Chondrocyte (in vitro differentiated cells): ENCODE measurements around the gene WSB1. TPM values are rescaled to one million over a fixed set of nuclear protein-coding genes. Genes with fewer than 3 reads are reported as not detected.

Source experiments
- DNase-seq: peaks from one replicate; pipeline ENCODE4 v3.0.0; 2021; ENCODE audit warnings: mixed read lengths, low spot score
- H3K27ac Mint-ChIP-seq: one replicate; pipeline ENCODE4 v1.8.0; 2021; ENCODE audit warnings: mild to moderate bottlenecking, moderate library complexity, mixed read lengths; ENCODE audit not compliant: unreplicated experiment
- H3K27me3 Mint-ChIP-seq: 2 replicates; pipeline ENCODE4 v1.8.0; 2021; ENCODE audit warnings: low read depth, mixed read lengths
- H3K36me3 Mint-ChIP-seq: 2 replicates; pipeline ENCODE4 v1.8.0; 2021; ENCODE audit warnings: low read depth, mixed read lengths
- H3K4me1 Mint-ChIP-seq: 2 replicates; pipeline ENCODE4 v1.8.0; 2021; ENCODE audit warnings: low read depth, mild to moderate bottlenecking, mixed read lengths
- H3K4me3 Mint-ChIP-seq: one replicate; pipeline ENCODE4 v1.8.0; 2021; ENCODE audit warnings: mild to moderate bottlenecking, moderate library complexity, mixed read lengths; ENCODE audit not compliant: unreplicated experiment
- H3K9me3 Mint-ChIP-seq: 2 replicates; pipeline ENCODE4 v1.8.0; 2021; ENCODE audit warnings: low read depth, mixed read lengths
- CTCF ChIP-seq: fragments of 200-600 bp; sonication (generic); IDR thresholded peaks from 2 replicates; pipeline ENCODE4 v1.5.0; 2021; ENCODE audit warnings: antibody characterized with exemption, mild to moderate bottlenecking, moderate library complexity
- total RNA-seq: library from RNA; stranded (reverse); gene quantifications from 3 replicates; pipeline ENCODE4 v1.2.1, GENCODE V29; 2021

WSB1 gene
- total RNA-seq, 1 donor from 2014 or later: 218 TPM

GRCh38 chr17:27318228-27318627 lies 24.3 kb downstream of the WSB1 start:
- H3K4me3 Mint-ChIP-seq: no peak overlapping the region
- H3K36me3 Mint-ChIP-seq: peaks cover 19% of the 10 kb centered on the region
- H3K4me1 Mint-ChIP-seq: peaks cover 32% of the 10 kb centered on the region
- H3K9me3 Mint-ChIP-seq: no peaks in the 10 kb centered on the region
- no peak overlapping the region for H3K27ac Mint-ChIP-seq
- no peak for DNase-seq
- no peak for TF ChIP-seq CTCF
- no peaks in the 10 kb centered on the region for H3K27me3 Mint-ChIP-seq

- no peak for DNase-seq
- H3K27me3 Mint-ChIP-seq: no peaks in the 10 kb centered on the region
- peaks cover 36% of the 10 kb centered on the region for H3K4me1 Mint-ChIP-seq
- peaks cover 17% of the 10 kb centered on the region for H3K36me3 Mint-ChIP-seq
- H3K27ac Mint-ChIP-seq: no peak overlapping the region
- TF ChIP-seq CTCF: no peak
- H3K4me3 Mint-ChIP-seq: no peak overlapping the region
- no peaks in the 10 kb centered on the region for H3K9me3 Mint-ChIP-seq
Observed at GRCh38 chr17:27318633-27319032, 24.7 kb downstream of the WSB1 start.

GRCh38 chr17:27319541-27320221 lies 25.8 kb downstream of the WSB1 start:
- Mint-ChIP-seq H3K27ac (no peak overlapping the region), H3K36me3 (peaks cover 14% of the 10 kb centered on the region), H3K4me3 (no peak overlapping the region), H3K27me3 (no peaks in the 10 kb centered on the region), H3K9me3 (no peaks in the 10 kb centered on the region), H3K4me1 (peaks cover 32% of the 10 kb centered on the region)
- TF ChIP-seq CTCF: no peak
- no peak for DNase-seq

- Mint-ChIP-seq H3K27me3 (no peaks in the 10 kb centered on the region), H3K4me3 (no peak overlapping the region), H3K9me3 (no peaks in the 10 kb centered on the region), H3K36me3 (peaks cover 11% of the 10 kb centered on the region), H3K27ac (no peak overlapping the region), H3K4me1 (peaks cover 27% of the 10 kb centered on the region)
- no peak for DNase-seq
- TF ChIP-seq CTCF: no peak
Observed at GRCh38 chr17:27320222-27320560, 26.3 kb downstream of the WSB1 start.

GRCh38 chr17:27321372-27321771 lies 27.5 kb downstream of the WSB1 start:
- Mint-ChIP-seq H3K9me3 (no peaks in the 10 kb centered on the region), H3K27me3 (no peaks in the 10 kb centered on the region), H3K27ac (no peak overlapping the region), H3K4me1 (peaks cover 17% of the 10 kb centered on the region), H3K4me3 (no peak overlapping the region), H3K36me3 (peaks cover 11% of the 10 kb centered on the region)
- no peak for DNase-seq
- TF ChIP-seq CTCF: no peak
